ENCODE results near the gene ARL2. TPM values are rescaled to one million over a fixed set of nuclear protein-coding genes. Genes with fewer than 3 reads are reported as not detected.
A peak's percentile ranks its signal among the peaks of the same experiment; 100 is the strongest.

The ARL2 gene
- polyA plus RNA-seq, 1 experiment, result 141 TPM

- ChIA-PET POLR2A (no interaction called here), CTCF (interaction anchor here (1.0 to 2.2 kb wide), 2 partner anchors 23 to 25 kb away, joined by 3 to 8 read pairs; partner anchors contain the start of gene ARL2)
- no peaks in the 10 kb centered on the region for H3K36me3 ChIP-seq (ENCODE audit: control insufficient read depth, insufficient read depth, low read length)
- no peak overlapping the region for H3K4me3 ChIP-seq (ENCODE audit: low read depth, low read length)
- DNase-seq (ENCODE audit: low read depth), result no peak
- no peak for TF ChIP-seq CTCF (IDR thresholded peaks at IDR 0.05; ENCODE audit: insufficient read depth, low read depth, low read length)
- no peaks in the 10 kb centered on the region; the same call in 1 of the 2 replicates for H3K27me3 ChIP-seq (ENCODE audit: control insufficient read depth, insufficient read depth, low read length)
Measured at GRCh38 chr11:64989416-64989815, 24.5 kb upstream of the ARL2 start.

GRCh38 chr11:64990222-64990923 is 23.6 kb upstream of the ARL2 start:
- Histone ChIP-seq H3K27me3 (ENCODE audit: control insufficient read depth, insufficient read depth, low read length) (no peaks in the 10 kb centered on the region; the same call in 1 of the 2 replicates), H3K36me3 (ENCODE audit: control insufficient read depth, insufficient read depth, low read length) (no peaks in the 10 kb centered on the region), H3K4me3 (ENCODE audit: low read depth, low read length) (no peak overlapping the region)
- TF ChIP-seq CTCF (IDR thresholded peaks at IDR 0.05; ENCODE audit: insufficient read depth, low read depth, low read length), result no peak
- DNase-seq (ENCODE audit: low read depth), result no peak
- POLR2A ChIA-PET, result no interaction called here
- CTCF ChIA-PET, result interaction anchor here (0.7 to 2.2 kb wide), 3 partner anchors 22 to 107 kb away, joined by 3 to 8 read pairs (median 3); partner anchors contain the start of gene ARL2

GRCh38 chr11:64994318-64994717 is 19.6 kb upstream of the ARL2 start:
- TF ChIP-seq CTCF (IDR thresholded peaks at IDR 0.05; ENCODE audit: insufficient read depth, low read depth, low read length), result no peak
- H3K27me3 ChIP-seq (ENCODE audit: control insufficient read depth, insufficient read depth, low read length), result no peaks in the 10 kb centered on the region; the same call in 1 of the 2 replicates
- POLR2A ChIA-PET, result no interaction called here
- no peak for DNase-seq (ENCODE audit: low read depth)
- no peak overlapping the region for H3K4me3 ChIP-seq (ENCODE audit: low read depth, low read length)
- CTCF ChIA-PET, result no interaction called here
- H3K36me3 ChIP-seq (ENCODE audit: control insufficient read depth, insufficient read depth, low read length), result no peaks in the 10 kb centered on the region

- no peak for TF ChIP-seq CTCF (IDR thresholded peaks at IDR 0.05; ENCODE audit: insufficient read depth, low read depth, low read length)
- H3K4me3 ChIP-seq (ENCODE audit: low read depth, low read length), result peak overlapping the region; percentile 35
Measured at GRCh38 chr11:64996327-64996709, 17.6 kb upstream of the ARL2 start.

GRCh38 chr11:64996710-64997380 is 17.1 kb upstream of the ARL2 start, which contains the start of gene BATF2:
Gene BATF2 (minus strand): TSS chr11:64996971. CDS start chr11:64996914, 57 bp downstream.
- Histone ChIP-seq H3K4me3 (ENCODE audit: low read depth, low read length) (peak within 1 kb of the TSS; percentile 35), H3K36me3 (ENCODE audit: control insufficient read depth, insufficient read depth, low read length) (no peaks in the 10 kb centered on the region), H3K27me3 (ENCODE audit: control insufficient read depth, insufficient read depth, low read length) (no peaks in the 10 kb centered on the region; the same call in 1 of the 2 replicates)
- TF ChIP-seq CTCF (IDR thresholded peaks at IDR 0.05; ENCODE audit: insufficient read depth, low read depth, low read length), result peak; percentile 74
- ChIA-PET POLR2A (no interaction called here), CTCF (interaction anchor here (1.0 to 2.2 kb wide), 17 partner anchors 9 to 152 kb away, joined by 3 to 13 read pairs (median 4); partner anchors contain the start of genes ARL2, CDC42BPG and ZNHIT2)
- no peak for DNase-seq (ENCODE audit: low read depth)

More at GRCh38 chr11:64996327-64996709, 17.6 kb upstream of the ARL2 start:
- POLR2A ChIA-PET, result no interaction called here
- CTCF ChIA-PET, result interaction anchor here (1.1 to 2.2 kb wide), 15 partner anchors 10 to 152 kb away, joined by 3 to 13 read pairs (median 4); partner anchors contain the start of genes ARL2, CDC42BPG and ZNHIT2
- no peaks in the 10 kb centered on the region for H3K36me3 ChIP-seq (ENCODE audit: control insufficient read depth, insufficient read depth, low read length)
- no peaks in the 10 kb centered on the region; the same call in 1 of the 2 replicates for H3K27me3 ChIP-seq (ENCODE audit: control insufficient read depth, insufficient read depth, low read length)
- no peak for DNase-seq (ENCODE audit: low read depth)

Measured in BJ (cell line).